Measurements from ENCODE around the gene KDM8.
"Not testable (repeated sequence)": the region's sequence is repeated elsewhere in the genome, so short reads cannot be mapped to it uniquely, and the experiment has no call there.

GRCh38 chr16:27262904-27263423, 59.6 kb downstream of the KDM8 start:
- TF ChIP-seq POLR2A, TAF1, POLR2AphosphoS5, SPI1, POU2F2 (IDR thresholded peaks at IDR 0.05; ENCODE audit: low read depth, low read length): not testable (repeated sequence)
